Stimulated activated CD4-positive, alpha-beta T cell treated with anti-CD3 and anti-CD28 coated beads, TNF-alpha, amount 100 ng/mL, for 4 hours (primary cell): ENCODE measurements around the gene NACC2.
"Not testable (repeated sequence)": the region's sequence is repeated elsewhere in the genome, so short reads cannot be mapped to it uniquely, and the experiment has no call there.

Experiments
- DNase-seq, 3 experiments: peaks; one replicate each; pipeline ENCODE4 v3.0.0-alpha.2; 2020; ENCODE audit warnings: low read depth in 3 of 3

NACC2 gene

DNA sequence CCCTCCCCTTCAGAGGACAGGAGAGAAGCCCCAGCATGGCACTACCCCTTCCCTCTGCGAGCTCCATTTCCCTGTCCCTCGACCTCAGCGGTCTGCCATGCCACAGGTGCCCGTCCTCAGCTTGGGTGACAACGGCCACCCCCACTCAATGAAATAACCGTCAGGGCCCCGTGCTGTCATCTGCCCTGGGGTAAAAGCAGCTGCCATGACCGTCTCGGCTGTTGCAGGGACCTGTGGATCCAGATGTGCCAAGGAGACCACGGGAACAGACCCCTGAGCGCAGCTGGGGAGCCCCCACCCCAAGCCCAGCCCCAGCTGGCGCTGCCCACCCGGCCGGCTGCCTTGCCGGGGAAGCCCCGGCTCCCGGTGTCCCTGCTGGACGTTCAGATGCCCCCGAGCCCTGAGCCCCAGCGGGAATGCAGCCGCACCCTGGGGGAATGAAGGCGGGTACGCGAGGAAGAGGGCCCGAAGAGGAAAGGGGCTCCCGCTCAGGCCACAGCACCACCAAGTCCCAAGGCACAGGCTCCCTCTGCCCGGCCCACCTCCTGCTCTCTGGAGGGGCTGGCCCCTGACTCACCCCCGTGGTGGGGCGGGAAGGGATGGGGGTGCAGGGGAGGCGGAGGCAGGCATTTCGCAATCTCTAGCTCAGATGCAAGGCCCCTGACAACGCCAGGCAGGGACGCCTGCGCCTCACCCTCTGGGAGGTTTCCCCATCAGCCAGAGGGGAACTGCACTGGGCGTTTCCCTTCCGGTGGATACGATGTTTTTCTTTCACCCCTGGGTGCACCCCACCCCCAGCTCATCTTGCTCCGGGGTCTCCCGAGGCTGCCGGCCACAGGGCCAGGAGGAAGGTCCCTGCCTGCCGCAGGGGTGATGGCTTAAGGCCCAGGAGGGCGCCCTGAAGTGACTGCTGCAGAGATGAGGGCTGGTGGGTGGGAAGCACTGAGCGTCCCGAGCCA, 49.2 kb downstream of the NACC2 start:
- DNase-seq, result no peak

DNA sequence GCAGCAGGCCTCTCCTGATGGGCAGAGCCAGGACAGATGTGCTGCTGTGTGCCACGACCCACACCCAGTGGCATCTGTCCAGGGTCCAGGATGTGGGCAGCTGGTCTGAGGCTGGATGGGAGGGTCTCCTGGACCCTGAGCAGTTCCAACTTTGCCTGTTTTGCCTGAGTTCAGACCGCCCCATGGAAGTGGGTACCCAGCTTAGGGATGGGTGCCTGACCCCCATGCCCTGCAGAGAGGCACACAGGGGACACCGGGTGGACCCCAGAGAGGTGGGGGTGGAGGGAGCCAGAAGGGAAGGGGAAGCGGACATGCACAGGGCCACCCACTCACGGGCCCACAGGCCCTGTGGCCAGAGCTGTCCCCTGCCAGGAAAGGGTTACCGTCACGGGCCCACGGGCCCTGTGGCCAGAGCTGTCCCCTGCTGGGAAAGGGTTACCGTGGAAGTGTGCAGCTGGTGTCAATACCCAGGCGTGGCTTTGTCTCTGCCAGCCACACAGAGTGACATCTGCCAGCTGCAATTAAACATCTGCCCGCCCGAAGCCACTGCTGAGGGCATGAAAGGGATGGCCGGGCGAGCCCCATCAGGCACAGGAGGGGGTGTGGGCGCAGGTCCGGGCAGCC, 50.0 kb downstream of the NACC2 start:
- DNase-seq, result no peak

DNA sequence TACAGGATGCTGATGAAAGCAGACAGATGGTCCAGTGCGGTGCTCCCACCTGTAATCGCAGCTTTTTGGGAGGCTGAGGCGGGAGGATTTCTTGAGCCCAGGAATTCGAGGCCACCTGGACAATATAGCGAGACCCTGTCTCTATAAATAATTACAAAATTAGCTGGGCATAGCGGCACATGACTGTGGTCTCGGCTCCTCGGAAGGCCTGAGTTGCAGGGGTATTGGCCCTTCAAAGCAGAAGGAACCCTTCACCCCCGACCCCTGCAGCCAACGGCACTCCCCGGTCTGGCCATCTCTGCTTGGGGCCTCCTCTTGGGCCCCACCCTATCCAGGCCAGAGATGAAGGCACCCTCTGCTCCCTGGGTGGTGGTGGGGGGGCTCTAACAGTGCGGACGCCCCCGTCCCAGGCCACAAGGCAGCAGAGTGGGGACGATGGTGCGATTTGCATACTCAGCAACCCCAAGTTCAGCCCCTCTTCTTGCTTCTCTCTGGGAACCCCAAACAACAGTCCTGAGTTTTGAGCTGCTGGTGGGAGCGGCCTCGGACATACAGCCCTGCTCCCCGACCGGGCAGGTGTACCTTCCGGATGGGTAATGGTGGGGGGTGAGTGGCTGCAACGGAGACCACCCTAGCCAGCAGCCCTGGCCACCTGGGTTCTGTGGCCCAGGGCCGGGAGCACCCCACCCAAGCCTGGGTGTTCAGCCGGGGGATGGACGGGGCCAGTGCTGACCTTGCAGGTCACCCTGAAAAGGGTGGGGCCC, 50.7 kb downstream of the NACC2 start:
- no peak for DNase-seq

DNA sequence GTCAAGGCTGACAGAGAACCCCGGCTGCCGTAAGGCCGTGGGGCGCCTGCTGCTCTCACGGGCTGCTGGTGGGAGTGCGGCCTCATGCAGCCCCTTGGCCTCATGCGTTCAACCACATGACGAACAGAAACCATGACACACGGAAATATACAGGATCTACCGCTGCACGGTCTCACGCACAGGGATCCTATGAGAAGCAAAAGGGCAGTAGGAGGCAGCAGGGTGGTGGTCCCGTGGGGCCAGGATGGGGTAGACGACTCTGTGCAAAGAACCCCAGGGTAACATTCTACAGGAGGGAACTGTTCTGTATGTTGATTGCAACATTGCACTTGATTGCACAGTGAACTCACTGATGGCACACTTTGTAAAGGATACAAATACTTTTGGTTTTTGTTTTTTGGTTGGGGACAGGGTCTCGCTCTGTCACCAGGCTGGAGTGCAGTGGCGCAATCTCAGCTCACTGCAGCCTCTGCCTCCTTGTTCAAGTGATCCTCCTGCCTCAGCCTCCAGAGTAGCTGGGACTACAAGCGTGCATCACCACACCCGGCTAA, 51.6 kb downstream of the NACC2 start:
- no peak for DNase-seq

DNA sequence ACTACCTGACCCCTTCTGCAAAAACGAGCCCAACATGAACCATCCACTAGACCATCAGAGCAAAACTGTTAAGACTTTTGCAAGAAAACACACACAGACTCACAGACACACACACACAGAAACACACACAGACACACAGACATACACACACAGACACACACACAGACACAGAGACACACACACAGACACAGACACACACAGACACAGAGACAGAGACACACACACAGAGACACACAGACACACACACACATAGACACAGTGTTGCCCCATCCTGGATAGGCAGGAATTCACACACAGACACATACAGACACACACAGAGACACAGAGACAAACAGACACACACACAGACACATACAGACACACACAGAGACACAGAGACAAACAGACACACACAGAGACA, 52.5 kb downstream of the NACC2 start:
- no peak for DNase-seq

DNA sequence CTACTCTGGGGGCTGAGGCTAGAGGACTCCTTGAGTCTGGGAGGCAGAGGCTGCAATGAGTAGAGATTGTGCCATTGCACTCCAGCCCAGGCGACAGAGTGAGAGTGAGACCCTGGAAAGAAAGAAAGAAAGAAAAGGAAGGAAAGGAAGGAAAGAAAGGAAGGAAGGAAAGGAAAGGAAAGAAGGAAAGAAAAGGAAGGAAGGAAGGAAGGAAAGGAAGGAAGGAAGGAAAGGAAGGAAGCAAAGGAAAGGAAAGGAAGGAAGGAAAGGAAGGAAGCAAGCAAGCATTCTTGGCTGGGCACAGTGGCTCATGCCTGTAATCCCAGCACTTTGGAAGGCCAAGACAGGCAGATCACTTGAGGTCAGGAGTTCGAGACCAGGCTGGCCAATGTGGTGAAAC, 54.2 kb downstream of the NACC2 start:
- not testable (repeated sequence) for DNase-seq

DNA sequence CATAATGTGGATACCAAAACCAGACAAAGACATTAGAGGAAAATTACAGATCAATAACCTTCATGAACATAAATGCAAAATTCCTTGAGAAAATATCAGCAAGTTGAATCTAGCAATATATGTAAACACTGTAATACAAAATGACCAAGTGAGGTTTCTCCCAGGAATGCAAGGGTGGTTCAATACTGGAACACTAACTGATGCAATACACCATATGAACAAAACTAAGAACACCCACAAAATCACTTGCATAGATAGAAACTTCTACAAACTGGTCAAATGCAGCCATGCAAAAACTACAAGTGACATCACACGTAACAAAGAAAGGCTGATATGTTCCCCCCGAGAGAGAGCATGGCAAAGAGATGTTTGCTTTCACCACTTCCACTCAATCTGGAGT, 55.6 kb downstream of the NACC2 start:
- DNase-seq, result no peak

DNA sequence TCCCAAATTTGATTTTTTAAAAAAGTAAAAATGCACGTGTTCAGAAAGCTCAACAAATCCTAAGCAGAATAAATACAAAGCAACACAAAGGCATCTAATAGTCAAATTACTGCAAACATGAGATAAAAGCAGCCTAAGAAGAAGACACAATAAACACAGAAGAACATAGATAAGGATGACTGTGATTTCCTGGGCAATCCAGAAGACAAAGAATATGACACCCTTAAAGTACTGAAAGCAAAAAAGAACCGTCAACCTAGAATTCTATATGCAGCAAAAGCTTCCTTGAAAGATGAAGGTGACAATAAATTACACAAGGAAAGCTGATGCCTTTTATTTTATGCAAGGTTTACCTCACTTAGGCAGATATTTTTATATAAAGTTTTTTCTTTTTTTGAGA, 58.2 kb downstream of the NACC2 start:
- DNase-seq, result no peak

DNA sequence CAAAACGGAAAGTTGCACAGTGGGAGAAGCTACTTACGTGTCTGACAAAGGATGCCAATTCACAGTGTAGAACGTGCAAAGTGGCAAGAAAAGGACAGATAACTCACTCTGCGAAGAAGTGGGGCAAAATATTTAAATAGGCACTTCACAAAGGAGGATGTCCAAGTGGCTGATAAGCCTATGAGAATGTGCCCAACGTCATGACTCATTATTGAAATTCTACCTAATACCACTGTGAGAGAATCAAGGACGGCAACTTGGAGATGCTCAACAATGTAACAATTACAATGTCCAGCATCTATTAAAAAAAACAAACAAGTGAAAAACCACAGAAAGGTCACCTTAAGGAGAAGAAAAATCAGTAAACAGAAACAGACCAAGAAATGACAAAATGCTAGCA, 59.0 kb downstream of the NACC2 start:
- no peak for DNase-seq

DNA sequence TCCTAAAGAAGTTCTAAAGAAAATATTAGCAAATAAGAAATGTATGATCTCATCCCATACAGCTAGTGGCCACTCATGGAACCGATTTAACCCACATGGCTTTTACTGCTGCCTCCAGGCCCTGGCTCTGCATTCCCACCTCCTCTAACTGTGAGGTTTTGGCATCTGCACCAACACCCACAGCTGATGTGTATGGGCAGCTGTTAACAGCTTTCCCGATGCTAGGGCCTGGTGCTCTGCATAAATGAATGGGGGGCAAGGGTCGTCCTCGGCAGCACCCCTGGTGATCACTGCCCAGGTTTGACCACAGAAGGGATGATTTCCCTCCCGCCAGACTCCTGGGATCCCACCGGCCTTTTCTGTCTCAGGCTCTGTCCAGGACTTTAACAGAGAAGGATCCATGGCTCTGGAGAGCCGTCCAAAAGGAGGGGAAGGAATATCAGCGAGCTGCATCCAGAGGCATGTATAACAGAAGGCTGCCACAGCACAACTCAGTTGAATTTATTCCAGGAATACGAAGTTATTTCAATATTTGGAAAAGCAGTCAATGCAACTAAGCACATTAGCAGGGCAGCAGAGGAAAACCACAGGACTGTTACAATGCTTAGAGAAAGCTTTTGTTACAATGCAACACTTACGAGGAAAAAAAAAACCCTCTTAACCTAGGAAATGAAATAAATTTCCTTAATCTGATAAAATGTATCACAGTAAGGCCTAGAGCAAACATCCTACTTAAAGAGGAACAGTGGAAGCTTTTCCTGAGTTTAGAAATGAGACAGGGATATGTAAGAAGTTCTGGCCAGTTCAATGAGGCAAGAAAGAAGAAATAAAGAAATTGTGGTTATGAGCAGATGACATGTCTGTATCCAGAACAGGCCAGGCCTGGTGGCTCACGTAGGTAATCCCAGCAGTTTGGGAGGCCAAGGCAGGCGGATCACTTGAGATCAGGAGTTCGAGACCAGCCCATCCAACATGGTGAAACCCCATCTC, 63.1 kb downstream of the NACC2 start:
- no peak for DNase-seq

DNA sequence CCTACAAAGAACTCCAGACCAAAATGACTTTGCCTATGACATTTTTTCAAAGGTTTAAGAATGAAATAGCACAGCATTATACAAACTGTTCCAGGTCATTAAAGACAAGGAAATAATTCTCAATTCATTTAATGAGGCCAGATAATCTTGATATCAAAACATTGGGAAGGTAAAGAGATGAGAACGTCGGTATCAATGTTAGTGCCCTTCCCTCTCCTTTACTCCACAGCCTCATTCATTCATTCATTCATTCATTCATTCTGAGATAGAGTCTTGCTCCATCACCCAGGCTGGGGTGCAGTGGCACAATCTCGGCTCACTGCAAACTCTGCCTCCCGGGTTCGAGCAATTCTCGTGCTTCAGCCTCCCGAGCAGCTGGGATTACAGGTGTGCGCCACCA, 64.0 kb downstream of the NACC2 start:
- DNase-seq, result no peak

DNA sequence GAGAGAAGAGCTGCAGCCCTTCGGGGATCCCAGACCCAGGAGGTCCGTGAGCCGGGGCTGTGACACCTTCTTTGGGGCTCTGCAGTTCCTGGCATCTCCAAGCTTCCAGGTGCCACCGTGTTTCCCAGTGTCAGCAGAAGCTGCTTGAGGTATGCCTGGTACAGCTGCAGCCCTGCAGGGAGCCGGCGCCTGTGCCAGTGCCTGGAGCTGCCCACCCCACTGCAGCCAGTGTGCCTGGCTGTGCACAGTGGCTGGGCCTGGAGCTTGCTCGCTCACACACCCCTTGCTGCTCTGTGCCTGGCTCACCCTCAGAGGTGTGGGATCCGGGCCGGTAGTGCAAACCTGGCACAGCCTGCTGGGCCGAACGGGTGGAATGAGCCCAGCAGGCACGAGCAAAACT, 65.5 kb downstream of the NACC2 start:
- DNase-seq, result no peak

DNA sequence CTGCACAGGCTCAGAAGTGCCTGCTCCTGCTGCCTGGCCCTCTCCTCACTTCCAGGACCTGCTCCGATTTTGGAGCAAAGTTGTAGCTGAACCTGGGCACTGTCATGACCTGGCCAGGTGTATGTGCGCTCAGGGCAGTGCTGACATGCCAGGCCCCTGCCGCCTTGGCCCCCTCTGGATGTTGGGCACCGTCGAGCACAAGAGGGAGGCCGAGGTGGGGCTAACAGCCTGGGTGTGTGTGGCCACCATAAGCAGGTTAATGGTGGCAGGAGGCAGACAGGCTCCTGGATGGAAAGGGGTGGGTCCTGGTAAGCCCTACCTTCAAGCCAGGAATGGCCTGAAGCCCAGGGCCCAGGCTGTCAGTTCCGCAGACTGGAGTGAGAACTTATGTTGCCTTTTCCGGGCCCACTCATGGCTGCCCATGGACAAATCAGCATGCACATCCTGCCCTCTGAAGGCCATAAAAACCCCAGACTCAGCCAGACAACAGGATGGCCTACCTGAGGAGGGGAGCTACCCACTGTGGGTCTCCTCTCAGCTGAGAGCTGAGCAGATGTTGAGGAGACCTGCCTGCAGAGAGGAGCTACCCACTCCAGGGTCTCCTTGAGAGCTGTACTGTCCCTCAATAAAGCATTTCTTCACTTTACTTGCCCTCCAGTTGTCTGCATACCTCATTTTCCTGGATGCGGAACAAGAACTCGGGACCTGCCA, 66.2 kb downstream of the NACC2 start:
- no peak for DNase-seq

DNA sequence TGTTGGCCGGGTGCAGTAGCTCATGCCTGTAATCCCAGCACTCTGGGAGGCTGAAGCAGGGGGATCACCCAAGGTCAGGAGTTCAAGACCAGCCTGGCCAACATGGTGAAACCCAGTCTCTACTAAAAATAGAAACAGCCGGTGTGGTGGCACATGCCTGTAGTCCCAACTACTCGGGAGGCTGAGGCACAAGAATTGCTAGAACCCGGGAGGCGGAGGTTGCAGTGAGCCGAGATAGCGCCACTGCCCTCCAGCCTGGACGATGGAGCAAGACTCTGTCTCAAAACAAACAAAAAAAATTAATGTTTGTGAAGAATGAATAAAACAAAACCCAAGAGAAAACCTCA, 68.2 kb downstream of the NACC2 start:
- not testable (repeated sequence) for DNase-seq

DNA sequence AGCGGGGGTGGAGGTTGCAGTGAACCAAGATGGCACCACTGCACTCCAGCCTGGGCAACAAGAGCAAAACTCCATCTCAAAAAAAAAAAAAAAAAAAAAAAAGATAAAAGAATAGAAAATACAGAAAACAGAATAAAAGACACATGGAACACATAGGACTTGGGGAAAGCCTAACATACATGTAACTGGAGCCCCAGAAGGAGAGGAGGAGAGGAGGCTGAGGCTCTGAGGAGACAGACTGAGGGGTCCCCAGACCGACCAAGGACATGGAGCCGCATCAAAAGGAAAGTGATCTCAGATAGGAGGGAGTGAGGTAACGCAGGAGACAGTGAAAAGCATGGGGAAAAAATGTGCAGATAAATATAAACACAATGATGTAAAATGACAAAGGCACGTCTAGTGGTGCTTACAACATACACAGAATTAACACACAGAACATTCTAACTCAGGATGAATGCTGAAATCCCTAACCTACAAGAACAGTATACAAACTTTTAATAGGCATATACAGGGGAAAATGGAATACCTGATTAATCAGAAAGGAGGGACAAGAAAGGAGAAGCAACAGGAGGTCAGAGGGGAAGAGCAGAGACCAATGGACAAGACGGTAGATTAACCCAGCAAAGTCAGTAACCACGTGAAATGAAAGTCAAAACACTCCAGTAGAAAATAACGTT, 68.7 kb downstream of the NACC2 start:
- DNase-seq, result no peak

DNA sequence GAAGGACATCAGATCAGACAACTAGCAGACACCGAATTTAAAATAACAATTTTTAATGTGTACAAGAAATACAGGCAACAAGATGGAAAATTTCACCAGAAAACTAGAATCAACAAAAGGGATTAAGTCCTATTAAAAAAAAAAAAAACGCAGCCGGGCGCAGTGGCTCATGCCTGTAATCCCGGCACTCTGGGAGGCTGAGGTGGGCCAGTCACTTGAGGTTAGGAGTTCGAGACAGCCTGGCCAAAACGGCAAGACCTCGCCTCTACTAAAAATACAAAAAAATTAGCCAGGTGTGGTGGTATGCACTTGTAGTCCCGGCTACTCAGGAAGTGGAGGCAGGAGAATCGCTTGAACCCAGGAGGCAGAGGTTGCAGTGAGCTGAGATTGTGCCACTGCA, 69.6 kb downstream of the NACC2 start:
- no peak for DNase-seq

DNA sequence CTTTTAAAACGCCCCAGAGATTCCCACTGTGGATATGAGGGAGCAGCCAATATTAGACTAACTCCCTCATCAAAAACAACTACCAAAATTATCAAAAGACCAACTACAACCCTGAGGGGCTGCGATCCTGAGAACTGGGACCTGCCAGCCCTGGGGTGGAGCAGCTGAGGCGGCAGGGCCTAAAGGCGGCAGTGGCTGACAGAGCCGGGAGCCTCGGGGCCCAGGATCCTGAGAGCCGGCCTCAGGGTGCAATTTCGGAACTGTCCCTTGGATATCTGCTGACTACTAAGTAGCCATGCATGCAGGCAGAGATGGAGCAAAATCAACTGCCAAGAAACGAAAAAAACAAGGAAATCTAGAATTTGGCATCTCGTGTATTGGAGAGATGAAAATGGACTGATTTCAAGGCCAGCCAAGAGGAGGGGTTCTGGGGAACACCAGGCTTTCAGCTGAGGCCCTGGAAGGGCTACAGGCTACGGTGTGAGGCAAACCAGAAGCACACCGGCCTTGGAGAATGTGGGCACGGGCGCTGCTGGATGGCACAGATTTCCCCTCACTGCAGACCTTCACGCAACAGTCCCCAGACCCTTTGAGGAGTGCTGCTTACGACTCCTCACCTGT, 70.3 kb downstream of the NACC2 start:
- no peak for DNase-seq

DNA sequence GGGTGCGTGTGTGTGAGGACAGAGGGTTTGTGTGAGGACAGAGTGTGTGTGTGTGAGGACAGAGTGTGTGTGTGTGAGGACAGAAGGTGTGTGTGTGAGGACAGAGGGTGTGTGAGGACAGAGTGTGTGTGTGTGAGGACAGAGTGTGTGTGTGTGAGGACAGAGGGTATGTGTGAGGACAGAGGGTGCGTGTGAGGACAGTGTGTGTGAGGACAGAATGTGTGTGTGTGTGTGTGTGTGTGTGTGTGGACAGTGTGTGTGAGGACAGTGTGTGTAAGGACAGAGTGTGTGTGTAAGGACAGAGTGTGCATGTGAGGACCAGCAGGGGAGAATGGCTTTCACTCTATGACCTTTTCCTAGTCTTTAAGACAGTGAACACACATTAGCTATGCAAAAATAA, 70.8 kb downstream of the NACC2 start:
- DNase-seq, result no peak

DNA sequence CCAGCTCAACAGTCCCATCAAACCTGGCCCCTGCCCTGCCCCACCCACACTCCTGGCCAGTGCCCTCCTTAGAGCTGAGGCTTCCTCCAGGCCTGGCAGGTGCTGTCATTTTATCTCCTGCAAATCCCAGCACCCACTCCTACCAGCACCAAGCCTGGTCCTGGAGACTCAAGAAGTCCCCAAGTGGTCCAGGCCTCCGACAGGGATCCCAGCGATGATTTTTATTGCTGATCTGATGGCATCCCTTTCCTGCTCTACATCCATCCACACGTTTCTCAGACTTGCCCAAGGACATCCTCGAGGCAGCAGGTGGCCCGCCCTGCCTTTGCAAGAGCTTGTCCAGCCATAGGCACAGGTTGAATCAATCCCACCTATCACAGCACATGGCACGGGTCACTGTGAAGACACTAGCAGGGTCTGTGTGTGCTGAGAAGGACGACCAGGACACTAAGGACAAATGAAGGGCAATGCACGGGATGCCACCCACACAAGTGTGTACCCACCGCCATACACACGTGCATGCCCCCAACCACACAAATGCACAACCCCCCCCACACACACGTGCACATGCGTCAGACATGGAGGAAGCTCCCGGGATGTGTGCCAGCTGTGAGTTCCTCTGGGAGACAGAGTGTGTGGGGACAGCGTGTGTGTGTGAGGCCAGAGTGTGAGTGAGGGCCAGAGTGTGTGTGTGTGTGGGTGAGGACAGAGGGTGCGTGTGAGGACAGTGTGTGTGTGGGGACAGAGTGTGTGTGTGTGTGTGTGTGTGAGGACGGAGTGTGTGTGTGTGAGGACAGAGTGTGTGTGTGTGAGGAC, 71.5 kb downstream of the NACC2 start:
- DNase-seq, result no peak
